Measurements from ENCODE around the gene JADE2.

The JADE2 gene

GRCh38 chr5:134626369-134627014 lies 101.0 kb downstream of the JADE2 start:
- TF ChIP-seq TEAD4 (IDR thresholded peaks at IDR 0.05) (no peak), NFIC (IDR thresholded peaks at IDR 0.05) (no peak), YY1 (IDR thresholded peaks at IDR 0.05; ENCODE audit: low read depth) (no peak), EP300 (IDR thresholded peaks at IDR 0.05; ENCODE audit: borderline replicate concordance) (no peak), CEBPB (IDR thresholded peaks at IDR 0.05) (no peak), FOXM1 (IDR thresholded peaks at IDR 0.05; ENCODE audit: borderline replicate concordance, low read depth) (no peak), TAF1 (IDR thresholded peaks at IDR 0.05; ENCODE audit: low read depth) (no peak)
- TF ChIP-seq, protein P1, sequence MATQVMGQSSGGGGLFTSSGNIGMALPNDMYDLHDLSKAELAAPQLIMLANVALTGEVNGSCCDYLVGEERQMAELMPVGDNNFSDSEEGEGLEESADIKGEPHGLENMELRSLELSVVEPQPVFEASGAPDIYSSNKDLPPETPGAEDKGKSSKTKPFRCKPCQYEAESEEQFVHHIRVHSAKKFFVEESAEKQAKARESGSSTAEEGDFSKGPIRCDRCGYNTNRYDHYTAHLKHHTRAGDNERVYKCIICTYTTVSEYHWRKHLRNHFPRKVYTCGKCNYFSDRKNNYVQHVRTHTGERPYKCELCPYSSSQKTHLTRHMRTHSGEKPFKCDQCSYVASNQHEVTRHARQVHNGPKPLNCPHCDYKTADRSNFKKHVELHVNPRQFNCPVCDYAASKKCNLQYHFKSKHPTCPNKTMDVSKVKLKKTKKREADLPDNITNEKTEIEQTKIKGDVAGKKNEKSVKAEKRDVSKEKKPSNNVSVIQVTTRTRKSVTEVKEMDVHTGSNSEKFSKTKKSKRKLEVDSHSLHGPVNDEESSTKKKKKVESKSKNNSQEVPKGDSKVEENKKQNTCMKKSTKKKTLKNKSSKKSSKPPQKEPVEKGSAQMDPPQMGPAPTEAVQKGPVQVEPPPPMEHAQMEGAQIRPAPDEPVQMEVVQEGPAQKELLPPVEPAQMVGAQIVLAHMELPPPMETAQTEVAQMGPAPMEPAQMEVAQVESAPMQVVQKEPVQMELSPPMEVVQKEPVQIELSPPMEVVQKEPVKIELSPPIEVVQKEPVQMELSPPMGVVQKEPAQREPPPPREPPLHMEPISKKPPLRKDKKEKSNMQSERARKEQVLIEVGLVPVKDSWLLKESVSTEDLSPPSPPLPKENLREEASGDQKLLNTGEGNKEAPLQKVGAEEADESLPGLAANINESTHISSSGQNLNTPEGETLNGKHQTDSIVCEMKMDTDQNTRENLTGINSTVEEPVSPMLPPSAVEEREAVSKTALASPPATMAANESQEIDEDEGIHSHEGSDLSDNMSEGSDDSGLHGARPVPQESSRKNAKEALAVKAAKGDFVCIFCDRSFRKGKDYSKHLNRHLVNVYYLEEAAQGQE (IDR thresholded peaks at IDR 0.05; ENCODE audit: low read depth): no peak

Data from Ishikawa (cell line).